Measurements from ENCODE around the gene SLC25A42.

The SLC25A42 gene

DNA sequence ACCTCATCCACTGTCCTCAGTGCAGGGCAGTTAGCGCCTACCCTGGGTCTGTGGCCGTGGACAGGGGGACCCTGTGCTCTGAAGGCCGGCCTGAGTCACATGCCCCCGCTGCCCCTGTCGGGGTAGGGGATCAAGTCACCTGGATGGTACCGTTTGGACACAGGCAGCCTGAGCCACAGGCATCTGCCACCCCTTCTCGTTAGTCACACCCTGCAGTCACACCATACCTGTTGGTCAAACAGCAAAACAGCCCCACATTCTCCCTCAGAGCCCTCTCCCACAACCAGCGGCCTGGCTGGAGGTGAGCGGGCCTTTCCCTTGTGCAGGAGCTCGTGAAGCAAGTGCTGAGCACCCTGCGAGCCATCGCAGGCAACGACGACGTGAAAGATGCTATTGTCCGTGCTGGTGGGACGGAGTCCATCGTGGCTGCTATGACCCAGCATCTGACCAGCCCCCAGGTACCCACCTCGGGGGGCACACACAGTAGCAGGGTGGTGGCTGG, 8.8 kb upstream of the SLC25A42 start:
- DNase-seq (ENCODE audit: low read depth in 2 of 2): no peak
- TF ChIP-seq, protein P1, sequence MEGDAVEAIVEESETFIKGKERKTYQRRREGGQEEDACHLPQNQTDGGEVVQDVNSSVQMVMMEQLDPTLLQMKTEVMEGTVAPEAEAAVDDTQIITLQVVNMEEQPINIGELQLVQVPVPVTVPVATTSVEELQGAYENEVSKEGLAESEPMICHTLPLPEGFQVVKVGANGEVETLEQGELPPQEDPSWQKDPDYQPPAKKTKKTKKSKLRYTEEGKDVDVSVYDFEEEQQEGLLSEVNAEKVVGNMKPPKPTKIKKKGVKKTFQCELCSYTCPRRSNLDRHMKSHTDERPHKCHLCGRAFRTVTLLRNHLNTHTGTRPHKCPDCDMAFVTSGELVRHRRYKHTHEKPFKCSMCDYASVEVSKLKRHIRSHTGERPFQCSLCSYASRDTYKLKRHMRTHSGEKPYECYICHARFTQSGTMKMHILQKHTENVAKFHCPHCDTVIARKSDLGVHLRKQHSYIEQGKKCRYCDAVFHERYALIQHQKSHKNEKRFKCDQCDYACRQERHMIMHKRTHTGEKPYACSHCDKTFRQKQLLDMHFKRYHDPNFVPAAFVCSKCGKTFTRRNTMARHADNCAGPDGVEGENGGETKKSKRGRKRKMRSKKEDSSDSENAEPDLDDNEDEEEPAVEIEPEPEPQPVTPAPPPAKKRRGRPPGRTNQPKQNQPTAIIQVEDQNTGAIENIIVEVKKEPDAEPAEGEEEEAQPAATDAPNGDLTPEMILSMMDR (IDR thresholded peaks at IDR 0.05; ENCODE audit: low read depth, low read length): no peak
- H3K4me3 ChIP-seq (replicated peaks in 1 of 2; ENCODE audit: low read depth in 2 of 2, low read length in 2 of 2): no peak overlapping the region

DNA sequence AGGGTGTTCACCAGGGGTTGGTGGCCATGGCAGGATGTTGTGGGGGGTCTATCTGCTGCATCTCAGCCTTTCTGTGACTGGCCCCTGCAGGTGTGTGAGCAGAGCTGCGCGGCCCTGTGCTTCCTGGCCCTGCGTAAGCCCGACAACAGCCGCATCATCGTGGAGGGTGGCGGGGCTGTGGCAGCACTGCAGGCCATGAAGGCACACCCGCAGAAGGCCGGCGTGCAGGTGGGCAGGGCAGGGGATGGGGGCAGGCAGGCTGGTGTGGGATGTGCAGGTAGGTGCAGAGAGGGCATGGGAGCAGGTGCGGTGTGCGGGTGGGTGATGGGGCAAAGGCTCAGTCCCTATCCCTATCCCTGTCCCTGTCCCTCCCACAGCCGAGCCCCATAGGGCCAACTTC, 8.1 kb upstream of the SLC25A42 start:
- TF ChIP-seq, protein P1 (IDR thresholded peaks at IDR 0.05; ENCODE audit: low read depth, low read length): no peak
- no peak overlapping the region for H3K4me3 ChIP-seq (replicated peaks in 1 of 2; ENCODE audit: low read depth in 2 of 2, low read length in 2 of 2)
- DNase-seq (ENCODE audit: low read depth in 2 of 2): no peak

DNA sequence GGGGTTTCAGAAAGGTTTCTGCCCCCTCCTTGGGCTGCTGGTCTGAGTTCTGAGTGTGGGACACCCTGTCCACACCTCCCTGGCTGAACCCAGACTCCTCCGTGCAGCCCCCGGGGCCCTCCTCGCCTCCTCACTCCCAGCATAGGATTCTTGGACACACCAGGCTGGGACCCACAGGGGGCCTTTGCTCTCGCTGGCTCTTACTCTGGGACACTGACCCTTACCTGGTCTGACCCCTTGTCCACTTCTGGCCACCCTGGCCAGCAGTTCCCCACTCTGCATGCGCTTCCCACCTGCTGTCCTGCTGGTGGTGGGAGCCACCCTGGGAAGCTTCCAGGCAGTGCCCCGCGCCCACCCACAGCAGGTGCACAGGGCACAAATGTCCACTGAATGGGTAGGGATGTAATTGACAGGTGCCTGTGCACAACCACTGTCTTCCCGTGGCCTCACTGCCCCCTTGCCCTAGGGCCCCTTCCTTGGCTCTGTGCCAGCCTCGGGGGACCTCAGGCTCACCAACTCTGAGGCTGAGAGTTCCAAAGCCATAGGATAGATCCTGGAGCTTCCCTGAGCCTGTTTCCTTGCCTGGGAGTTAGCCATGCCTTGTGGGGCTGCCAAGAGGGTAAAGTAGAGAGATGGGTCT, 7.0 kb upstream of the SLC25A42 start:
- TF ChIP-seq, protein P1 (IDR thresholded peaks at IDR 0.05; ENCODE audit: low read depth, low read length): no peak
- H3K4me3 ChIP-seq (replicated peaks in 1 of 2; ENCODE audit: low read depth in 2 of 2, low read length in 2 of 2): no peak overlapping the region
- no peak for DNase-seq (ENCODE audit: low read depth in 2 of 2)

DNA sequence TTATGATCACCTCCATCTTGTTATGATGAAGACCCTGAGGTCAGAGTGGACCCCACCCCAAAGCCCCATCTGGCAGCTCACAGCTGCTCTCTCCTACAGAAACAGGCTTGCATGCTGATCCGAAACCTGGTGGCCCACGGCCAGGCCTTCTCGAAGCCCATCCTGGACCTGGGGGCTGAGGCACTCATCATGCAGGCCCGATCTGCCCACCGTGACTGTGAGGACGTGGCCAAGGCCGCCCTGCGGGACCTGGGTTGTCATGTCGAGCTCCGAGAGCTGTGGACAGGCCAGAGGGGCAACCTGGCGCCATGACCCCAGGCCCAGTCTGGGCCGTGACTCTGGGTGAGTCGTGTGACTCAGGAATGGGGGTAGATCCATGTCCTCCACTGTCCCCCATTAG, 6.5 kb upstream of the SLC25A42 start:
- no peak overlapping the region for H3K4me3 ChIP-seq (replicated peaks in 1 of 2; ENCODE audit: low read depth in 2 of 2, low read length in 2 of 2)
- DNase-seq (ENCODE audit: low read depth in 2 of 2): no peak
- TF ChIP-seq, protein P1 (IDR thresholded peaks at IDR 0.05; ENCODE audit: low read depth, low read length): no peak

DNA sequence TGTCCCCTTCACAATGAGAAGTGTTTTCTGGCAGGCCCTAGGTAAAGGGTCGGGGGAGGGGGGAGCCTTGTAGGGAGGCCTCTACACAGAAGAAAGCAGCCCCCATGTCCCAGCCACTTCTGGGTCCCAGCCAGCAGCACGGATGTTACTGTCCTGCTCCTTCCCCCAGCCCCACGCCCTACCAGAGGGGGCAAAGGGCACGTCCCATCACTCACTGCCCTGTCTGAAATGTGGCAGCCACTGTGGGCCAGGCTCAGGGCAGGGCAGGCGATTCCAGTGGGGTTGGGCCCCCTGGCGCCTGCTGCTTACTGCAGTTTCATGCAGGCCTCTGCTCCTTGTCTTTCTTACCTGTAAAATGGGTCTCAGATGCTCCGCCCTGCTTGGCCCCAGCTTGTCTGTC, 6.1 kb upstream of the SLC25A42 start:
- DNase-seq (ENCODE audit: low read depth in 2 of 2): no peak
- no peak overlapping the region for H3K4me3 ChIP-seq (replicated peaks in 1 of 2; ENCODE audit: low read depth in 2 of 2, low read length in 2 of 2)
- TF ChIP-seq, protein P1 (IDR thresholded peaks at IDR 0.05; ENCODE audit: low read depth, low read length): no peak

DNA sequence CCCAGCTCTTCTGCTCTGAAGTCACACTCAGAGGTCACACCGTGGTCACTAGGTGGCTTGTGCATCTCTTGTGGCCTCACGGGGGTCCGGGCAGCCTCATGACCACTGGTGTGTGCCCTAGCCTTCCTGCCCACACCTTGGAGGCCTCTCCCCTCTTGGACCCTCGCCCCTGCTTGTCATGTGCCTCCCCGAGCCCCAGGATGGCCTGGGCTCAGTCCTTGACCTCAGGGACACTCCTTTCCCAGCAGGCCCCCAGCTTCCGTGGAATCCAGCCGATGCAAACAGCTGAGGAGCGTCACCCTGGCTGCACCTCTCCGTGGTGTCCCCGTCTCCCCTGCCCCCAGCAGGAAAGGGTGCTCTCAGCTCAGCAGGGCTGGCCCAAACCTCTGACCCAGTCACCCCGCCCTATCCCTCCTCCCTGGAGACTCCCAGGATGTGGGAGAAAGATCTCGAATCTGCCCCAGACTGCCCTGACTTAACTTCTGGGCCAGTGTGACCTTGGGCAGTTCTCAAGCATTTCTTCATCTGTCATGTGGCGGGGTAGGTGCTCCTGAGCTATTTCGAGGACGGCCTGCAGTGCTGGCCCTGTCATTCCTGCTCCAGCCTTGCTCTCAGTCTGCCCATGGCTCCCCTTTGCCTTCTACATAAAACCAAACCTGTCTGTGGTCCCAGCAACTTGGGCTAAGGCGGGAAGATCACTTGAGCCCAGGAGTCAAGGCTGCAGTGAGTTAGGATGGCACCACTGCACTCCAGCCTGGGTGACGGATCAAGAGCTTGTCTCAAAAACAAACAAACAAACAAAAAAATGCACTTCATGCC, 4.6 kb upstream of the SLC25A42 start:
- no peak overlapping the region for H3K4me3 ChIP-seq (replicated peaks in 1 of 2; ENCODE audit: low read depth in 2 of 2, low read length in 2 of 2)
- TF ChIP-seq, protein P1 (IDR thresholded peaks at IDR 0.05; ENCODE audit: low read depth, low read length): no peak
- no peak for DNase-seq (ENCODE audit: low read depth in 2 of 2)
